Erythroblast (primary cell): Measurements from ENCODE around the gene VAV2.

Source experiments
- GATA1 ChIP-seq: IDR thresholded peaks from 2 replicates; pipeline ENCODE4 v1.6.1; 2011; ENCODE audit warnings: low read depth, mild to moderate bottlenecking, control low read depth, low read length, moderate library complexity
- POLR2A ChIP-seq: IDR thresholded peaks from 2 replicates; pipeline ENCODE4 v1.6.1; 2011; ENCODE audit warnings: mild to moderate bottlenecking, low read length

- no peak for TF ChIP-seq POLR2A
- no peak for TF ChIP-seq GATA1
Measured at GRCh38 chr9:134032456-134033222, 40.5 kb upstream of the VAV2 start.
